ENCODE data around the gene PHACTR1.

The PHACTR1 gene

DNA sequence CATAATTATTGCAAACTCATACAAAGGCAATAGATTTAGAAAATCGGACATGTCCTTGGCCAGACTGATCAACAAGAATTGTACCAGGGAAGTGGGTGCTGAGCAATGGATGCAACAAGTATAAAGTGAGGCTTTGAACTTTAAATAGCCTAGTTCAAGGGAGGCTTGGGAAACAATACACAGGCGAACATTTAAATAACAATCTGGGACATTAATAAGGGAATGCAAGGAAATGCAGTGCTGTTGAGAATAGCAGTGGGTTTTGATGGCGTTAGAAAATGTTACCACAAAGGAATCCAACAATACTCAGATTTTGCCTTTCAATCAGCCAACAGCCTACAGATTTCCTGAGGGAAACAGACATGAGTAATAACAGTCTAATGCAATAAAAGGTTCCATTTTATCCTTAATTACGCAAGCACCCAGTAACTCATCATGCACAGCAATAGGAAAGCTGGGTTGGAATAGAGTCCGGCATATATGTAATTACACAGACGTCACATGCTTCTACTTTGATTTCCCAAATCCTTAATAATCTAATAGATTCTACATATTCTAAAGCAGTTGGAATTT lies 134.6 kb downstream of the PHACTR1 start:
- no peak for DNase-seq

- DNase-seq = no peak
Observed at GRCh38 chr6:12861603-12862002, 145.0 kb downstream of the PHACTR1 start.

DNA sequence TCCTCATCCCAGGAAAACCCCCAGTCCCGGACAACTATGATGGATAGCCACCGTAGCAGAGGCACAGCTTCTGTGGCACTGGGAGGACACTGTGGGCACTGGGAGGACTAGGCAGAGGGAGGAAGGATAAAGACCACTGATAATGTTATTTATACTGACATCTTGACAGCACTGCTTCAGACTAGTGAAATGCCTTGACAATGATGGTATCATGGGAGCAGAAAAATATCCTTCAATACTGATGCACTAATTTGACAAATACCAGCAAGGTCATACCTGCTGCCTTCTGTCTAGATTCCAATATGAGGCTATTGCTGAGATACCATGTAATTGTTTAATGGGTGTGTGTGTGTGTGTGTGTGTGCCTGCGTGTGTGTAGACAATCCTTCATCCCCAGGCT lies 148.6 kb downstream of the PHACTR1 start:
- no peak for DNase-seq

GRCh38 chr6:12865671-12866181 lies 149.2 kb downstream of the PHACTR1 start:
- DNase-seq = no peak

GRCh38 chr6:12866422-12867029 lies 150.0 kb downstream of the PHACTR1 start:
- DNase-seq = no peak

GRCh38 chr6:12869816-12870432 lies 153.4 kb downstream of the PHACTR1 start:
- no peak for DNase-seq

DNA sequence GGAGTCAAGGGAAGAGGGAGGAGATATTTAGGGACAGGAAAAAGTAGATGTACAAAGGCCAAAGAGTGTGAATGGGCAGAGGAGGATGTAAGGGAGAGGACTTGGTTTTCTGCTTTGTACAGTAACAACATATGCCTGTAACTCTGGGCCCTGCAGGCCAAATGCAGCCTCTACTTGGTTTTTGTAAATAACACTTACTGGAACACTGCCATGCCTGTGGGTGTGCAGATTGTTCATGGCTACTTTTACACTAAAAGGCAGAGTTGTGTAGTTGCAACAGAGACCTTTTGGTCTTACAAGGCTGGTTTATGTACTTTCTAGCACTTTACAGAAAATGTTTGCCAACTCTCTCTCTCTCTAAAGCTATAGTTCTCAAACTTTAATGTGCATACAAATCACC lies 157.1 kb downstream of the PHACTR1 start:
- DNase-seq = no peak

DNA sequence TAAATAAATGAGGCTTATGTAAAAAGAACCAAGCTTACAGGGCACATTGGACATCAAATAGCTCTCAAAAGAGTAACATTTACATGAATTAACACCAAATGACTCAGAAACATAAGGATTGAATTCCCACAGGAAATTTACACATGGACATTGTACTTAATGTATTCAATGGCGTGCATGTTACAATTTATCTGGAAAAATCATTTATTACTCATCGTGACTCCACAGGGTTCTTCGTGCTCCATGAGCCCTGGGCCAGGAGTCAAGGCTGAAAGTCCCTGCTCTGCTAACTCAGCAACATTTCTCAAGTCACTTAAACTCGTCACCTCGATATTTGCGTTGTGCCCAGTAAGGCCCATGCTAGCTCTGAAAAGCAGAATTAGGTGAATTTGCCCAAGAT lies 158.5 kb downstream of the PHACTR1 start:
- no peak for DNase-seq

DNA sequence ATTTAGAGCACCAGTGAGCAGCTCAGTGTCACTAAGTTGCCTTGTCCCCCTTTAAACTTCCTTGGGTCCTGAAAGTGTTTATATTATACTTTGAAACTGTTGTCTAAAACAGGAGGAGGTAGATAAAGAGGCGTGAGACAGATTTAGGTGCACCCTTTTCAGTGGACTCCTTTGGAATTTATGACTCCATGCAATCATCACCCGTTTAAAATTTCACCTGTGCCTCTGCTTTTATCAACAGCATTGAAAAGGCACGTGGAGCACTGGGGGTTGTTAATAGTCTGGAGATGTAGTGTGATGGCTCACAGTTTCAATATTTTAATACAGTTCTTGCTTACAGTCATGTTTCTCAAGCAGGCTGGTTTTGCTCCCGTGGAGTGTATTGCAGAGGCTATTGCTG lies 162.2 kb downstream of the PHACTR1 start:
- no peak for DNase-seq

- DNase-seq = no peak
Observed at GRCh38 chr6:12882761-12883290, 166.3 kb downstream of the PHACTR1 start.

DNA sequence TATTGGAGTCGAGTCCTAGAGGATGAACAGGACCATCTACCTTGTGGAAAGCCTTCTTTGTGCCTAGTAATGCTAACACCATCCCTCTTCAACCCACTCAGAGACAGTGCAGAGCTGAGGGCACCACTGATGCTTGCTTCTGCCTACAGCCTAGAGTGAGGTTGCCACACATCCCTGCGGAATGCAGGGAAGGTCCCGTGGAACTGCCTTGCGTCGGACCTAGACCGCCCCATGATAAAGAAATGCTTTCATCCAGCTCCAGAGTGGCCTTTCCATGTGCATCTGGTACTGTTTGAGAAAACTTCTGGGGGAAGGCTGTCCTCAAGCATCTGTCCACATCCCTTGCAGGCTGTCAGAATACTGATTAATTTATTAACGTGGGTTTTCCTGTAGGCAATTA lies 168.4 kb downstream of the PHACTR1 start:
- no peak for DNase-seq

- no peak for DNase-seq
Observed at GRCh38 chr6:12886961-12887775, 170.6 kb downstream of the PHACTR1 start.

GRCh38 chr6:12890171-12890790 lies 173.7 kb downstream of the PHACTR1 start:
- DNase-seq = peak; percentile 44

GRCh38 chr6:12891595-12891994 lies 175.0 kb downstream of the PHACTR1 start:
- no peak for DNase-seq

DNA sequence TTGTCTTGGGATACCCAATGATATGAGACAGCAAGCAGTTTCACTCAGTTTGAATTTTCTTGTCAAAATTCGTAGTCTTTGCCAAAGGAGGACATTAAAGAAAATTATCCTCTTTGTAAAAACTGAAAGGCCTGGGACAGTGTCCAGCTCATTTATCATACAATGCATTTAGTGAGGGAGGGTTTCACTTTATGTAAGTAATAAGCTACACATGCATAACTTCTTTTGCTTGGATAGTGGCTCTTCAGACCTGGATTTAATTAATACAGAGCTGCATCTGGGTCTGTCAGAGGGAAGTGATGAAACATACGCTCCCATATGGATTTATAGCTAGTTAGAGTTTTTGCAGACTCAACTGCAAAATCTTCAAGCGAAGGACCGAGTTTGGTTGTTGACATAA lies 175.6 kb downstream of the PHACTR1 start:
- no peak for DNase-seq

DNA sequence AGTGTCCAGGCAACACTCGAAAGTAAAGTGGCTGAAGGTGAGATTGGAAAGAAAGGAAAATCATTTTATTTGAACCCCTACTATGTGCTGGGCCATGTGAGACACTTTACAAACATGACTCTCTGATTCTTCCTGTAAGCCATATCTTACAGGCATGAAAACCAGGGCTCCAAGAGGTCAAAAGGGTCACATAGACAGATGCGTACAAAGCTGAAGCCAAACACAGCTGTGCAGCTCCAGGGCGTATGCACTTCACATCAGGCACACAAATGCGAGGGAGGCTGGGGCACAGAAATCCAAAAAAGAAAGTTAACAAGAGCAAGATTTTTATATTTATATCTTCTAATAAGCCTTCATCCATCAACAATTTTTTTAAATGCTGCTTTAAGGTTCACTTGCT lies 176.5 kb downstream of the PHACTR1 start:
- DNase-seq = no peak

DNA sequence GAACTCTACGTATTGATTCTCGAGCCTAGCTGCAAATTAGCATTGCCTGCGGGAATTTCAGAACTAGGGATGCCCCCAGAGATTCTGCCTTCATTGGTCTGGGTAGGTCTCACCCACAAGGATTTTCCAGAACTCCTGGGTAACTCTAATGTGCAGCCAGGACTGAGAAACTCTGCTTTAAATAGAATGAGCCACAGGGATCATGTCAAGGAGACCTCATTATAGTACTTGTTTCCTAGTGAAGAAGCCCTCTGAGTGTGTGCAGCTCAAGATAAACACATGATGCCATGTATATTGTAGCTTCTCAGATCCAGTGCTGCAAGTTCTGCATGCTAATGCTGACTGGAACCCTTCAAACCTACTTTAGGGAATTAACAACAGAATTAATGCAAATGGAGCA lies 179.2 kb downstream of the PHACTR1 start:
- no peak for DNase-seq

GRCh38 chr6:12896208-12896733 lies 179.7 kb downstream of the PHACTR1 start:
- DNase-seq = no peak

DNA sequence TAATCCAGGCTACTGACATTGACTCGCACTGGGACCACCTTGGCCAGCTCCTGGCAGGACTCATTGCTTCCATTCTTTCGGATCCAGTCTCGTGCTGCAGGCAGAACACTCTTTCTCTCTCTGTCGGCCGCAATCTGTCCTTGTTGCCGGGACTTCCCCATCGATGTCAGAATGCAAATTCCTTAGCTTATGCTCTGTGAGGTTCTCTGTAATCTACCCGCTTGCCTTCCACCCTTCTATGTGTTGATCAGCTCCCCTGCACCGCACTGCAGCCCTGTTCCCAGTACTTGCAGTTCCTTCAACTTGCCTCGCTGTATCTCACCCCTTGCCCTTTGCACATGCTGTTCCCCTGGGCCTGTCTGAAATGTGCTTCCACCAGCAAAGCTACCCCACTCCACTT lies 182.0 kb downstream of the PHACTR1 start:
- DNase-seq = no peak

DNA sequence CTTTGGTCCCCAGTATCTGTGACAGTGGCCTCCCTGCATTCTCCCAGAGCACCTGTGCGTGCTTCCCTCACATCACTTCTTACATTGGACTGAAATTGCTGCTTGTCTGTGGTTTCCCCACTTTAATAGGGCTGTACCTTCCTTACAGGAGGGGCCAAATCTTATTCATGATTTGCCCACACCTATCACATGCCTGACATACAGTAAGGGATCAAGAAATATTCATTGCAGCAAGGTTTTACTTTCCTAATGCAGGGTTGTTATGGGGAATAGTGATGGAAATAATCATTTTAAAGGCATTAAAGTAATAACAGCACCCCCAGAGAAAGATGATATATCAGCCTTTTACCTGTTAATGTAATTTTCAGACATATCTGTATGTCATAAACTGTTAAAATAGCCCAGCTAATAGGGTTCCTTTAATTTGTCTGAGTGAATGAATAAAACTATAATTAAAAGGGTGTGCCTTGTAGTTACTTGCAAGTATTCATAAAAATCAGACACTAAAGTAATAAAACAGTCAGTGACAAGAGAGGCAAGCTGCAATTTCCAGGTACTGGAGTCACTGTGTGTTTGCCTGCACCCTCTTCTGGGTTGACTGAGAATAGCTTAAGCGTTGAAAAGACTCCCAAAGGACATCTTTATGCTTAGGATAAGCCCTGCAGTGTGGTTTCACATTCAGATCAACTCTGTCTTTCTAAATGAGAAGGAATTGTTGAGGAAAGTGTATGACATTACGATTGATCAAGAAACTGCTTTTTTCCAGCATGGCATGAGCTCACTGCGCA lies 182.7 kb downstream of the PHACTR1 start:
- DNase-seq = peak; percentile 7

DNA sequence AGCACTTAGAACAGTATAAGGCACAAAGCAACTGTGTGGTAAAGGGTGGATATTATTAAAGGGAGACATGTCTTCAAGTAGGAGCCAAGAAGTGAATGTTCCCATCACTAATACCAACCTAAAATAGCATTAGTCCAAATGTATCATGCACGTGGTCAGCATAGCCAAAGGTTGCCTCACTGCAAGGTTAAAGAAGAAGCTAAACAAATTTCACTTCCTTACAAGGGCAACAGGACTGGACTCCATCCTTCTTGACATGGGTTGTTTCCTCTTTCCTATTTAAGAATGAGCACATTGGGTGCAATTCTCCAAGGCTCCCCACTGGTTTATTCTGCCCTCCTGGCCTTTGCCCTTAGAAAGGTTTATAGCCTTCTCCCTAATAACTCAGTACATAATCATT lies 186.7 kb downstream of the PHACTR1 start:
- DNase-seq = peak; percentile 14

DNA sequence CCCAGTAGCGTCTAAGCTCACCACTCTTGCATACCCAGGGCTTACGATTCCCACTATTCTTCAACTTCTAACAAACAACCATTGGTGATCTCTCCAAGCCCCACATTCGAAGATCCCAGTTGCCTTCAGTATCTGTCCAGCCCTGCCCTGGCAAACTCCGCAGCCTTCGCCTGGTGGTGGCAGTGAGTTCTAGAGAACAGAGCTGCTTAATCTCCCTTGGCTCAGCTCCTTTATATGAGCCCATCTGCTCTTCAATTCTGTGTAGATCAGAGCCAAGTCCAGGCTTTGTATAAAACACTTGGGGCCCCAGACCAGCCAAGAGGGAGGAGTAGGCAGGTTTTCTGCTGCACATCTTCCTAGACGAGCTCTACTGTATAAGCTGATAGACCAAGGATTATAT lies 193.3 kb downstream of the PHACTR1 start:
- no peak for DNase-seq
